Hepatic stellate cell (primary cell): ENCODE data around the gene DHH.

Experiments
- DNase-seq: peaks from one replicate; pipeline ENCODE4 v3.0.0; 2011; ENCODE audit warnings: low spot score

The DHH gene

GRCh38 chr12:49109641-49110463 lies 15.3 kb upstream of the DHH start:
- no peak for DNase-seq

- DNase-seq = peak; percentile 62
Observed at GRCh38 chr12:49108958-49109404, 14.4 kb upstream of the DHH start.

GRCh38 chr12:49105504-49106084 lies 11.0 kb upstream of the DHH start:
- DNase-seq = no peak

GRCh38 chr12:49104822-49105221 lies 10.2 kb upstream of the DHH start:
- DNase-seq = no peak

- DNase-seq = no peak
Observed at GRCh38 chr12:49100380-49100779, 5.8 kb upstream of the DHH start.

GRCh38 chr12:49098703-49099102 lies 4.1 kb upstream of the DHH start:
- DNase-seq = no peak

- peak; percentile 66 for DNase-seq
Observed at GRCh38 chr12:49098035-49098451, 3.4 kb upstream of the DHH start.

- no peak for DNase-seq
Observed at GRCh38 chr12:49097381-49097780, 2.8 kb upstream of the DHH start.

- DNase-seq = no peak
Observed at GRCh38 chr12:49094975-49095365, 369 bp upstream of the DHH start.

- no peak for DNase-seq
Observed at GRCh38 chr12:49093792-49094159, 825 bp downstream of the DHH start.

- no peak for DNase-seq
Observed at GRCh38 chr12:49092816-49093406, 1.7 kb downstream of the DHH start.

GRCh38 chr12:49092086-49092815 lies 2.4 kb downstream of the DHH start:
- DNase-seq = peak; percentile 63

GRCh38 chr12:49091836-49092085 lies 2.8 kb downstream of the DHH start:
- DNase-seq = no peak

GRCh38 chr12:49091056-49091835 lies 3.4 kb downstream of the DHH start:
- no peak for DNase-seq

GRCh38 chr12:49089821-49090773 lies 4.5 kb downstream of the DHH start:
- DNase-seq = peak; percentile 62

GRCh38 chr12:49088932-49089330 lies 5.7 kb downstream of the DHH start:
- DNase-seq = no peak

GRCh38 chr12:49088150-49088931 lies 6.3 kb downstream of the DHH start:
- DNase-seq = peak; percentile 91

- DNase-seq = no peak
Observed at GRCh38 chr12:49086116-49086515, 8.5 kb downstream of the DHH start.

- no peak for DNase-seq
Observed at GRCh38 chr12:49084438-49084837, 10.2 kb downstream of the DHH start.

GRCh38 chr12:49079793-49080192 lies 14.8 kb downstream of the DHH start:
- DNase-seq = no peak
